HG03565 (cell line): ENCODE measurements around the gene LRRC9.
"Not testable (repeated sequence)": the region's sequence is repeated elsewhere in the genome, so short reads cannot be mapped to it uniquely, and the experiment has no call there.

Experiments used
- ATAC-seq: cut with Tn5 transposase; IDR thresholded peaks from one replicate; pipeline ENCODE4 v1.9.1; 2021; ENCODE audit warnings: mild to moderate bottlenecking, moderate library complexity; ENCODE audit not compliant: unreplicated experiment

Gene LRRC9

GRCh38 chr14:59952141-59952540 lies 32.2 kb downstream of the LRRC9 start:
- ATAC-seq: not testable (repeated sequence)

GRCh38 chr14:59957890-59958289 lies 37.9 kb downstream of the LRRC9 start:
- ATAC-seq: not testable (repeated sequence)

- no peak for ATAC-seq
Measured at GRCh38 chr14:59959668-59960067, 39.7 kb downstream of the LRRC9 start.

- ATAC-seq: peak; percentile 36
Measured at GRCh38 chr14:59961518-59962062, 41.6 kb downstream of the LRRC9 start.

- peak; percentile 14 for ATAC-seq
Measured at GRCh38 chr14:59964251-59965007, 44.5 kb downstream of the LRRC9 start.

GRCh38 chr14:59969319-59969718 lies 49.4 kb downstream of the LRRC9 start:
- ATAC-seq: no peak

GRCh38 chr14:59981564-59981963 lies 61.6 kb downstream of the LRRC9 start:
- no peak for ATAC-seq

- ATAC-seq: no peak
Measured at GRCh38 chr14:59983048-59983447, 63.1 kb downstream of the LRRC9 start.

- ATAC-seq: no peak
Measured at GRCh38 chr14:59986556-59987059, 66.7 kb downstream of the LRRC9 start.

- ATAC-seq: no peak
Measured at GRCh38 chr14:59997449-59997848, 77.5 kb downstream of the LRRC9 start.

GRCh38 chr14:59997966-59998365 lies 78.0 kb downstream of the LRRC9 start:
- ATAC-seq: no peak

- no peak for ATAC-seq
Measured at GRCh38 chr14:59998564-59998963, 78.6 kb downstream of the LRRC9 start.

- no peak for ATAC-seq
Measured at GRCh38 chr14:60002819-60003492, 83.0 kb downstream of the LRRC9 start.

GRCh38 chr14:60003991-60004390 lies 84.0 kb downstream of the LRRC9 start:
- ATAC-seq: no peak

- ATAC-seq: no peak
Measured at GRCh38 chr14:60008042-60008441, 88.1 kb downstream of the LRRC9 start.

- not testable (repeated sequence) for ATAC-seq
Measured at GRCh38 chr14:60010263-60010662, 90.3 kb downstream of the LRRC9 start.

- no peak for ATAC-seq
Measured at GRCh38 chr14:60014402-60014801, 94.5 kb downstream of the LRRC9 start.

- ATAC-seq: no peak
Measured at GRCh38 chr14:60021619-60022018, 101.7 kb downstream of the LRRC9 start.

GRCh38 chr14:60025571-60025970 lies 105.6 kb downstream of the LRRC9 start:
- no peak for ATAC-seq

GRCh38 chr14:60035177-60035576 lies 115.2 kb downstream of the LRRC9 start:
- no peak for ATAC-seq

- not testable (repeated sequence) for ATAC-seq
Measured at GRCh38 chr14:60047976-60048375, 128.0 kb downstream of the LRRC9 start.

GRCh38 chr14:60051721-60052221 lies 131.8 kb downstream of the LRRC9 start:
- no peak for ATAC-seq
